GM13976 (cell line): ENCODE measurements around the gene SKIC3.

Experiments used
- DNase-seq: peaks from one replicate; pipeline ENCODE4 v3.0.0; 2012; ENCODE audit warnings: low spot score
- in situ Hi-C: fragments of 300-500 bp; cut with MboI; formaldehyde crosslinking; loops from one replicate; pipeline ENCODE4 v1.12.0; 2022; ENCODE audit warnings: low sequenced_read_pairs, mixed read lengths, inconsistent platforms; ENCODE audit not compliant: unreplicated experiment
- TF ChIP-seq, protein P1 (sequence below): IDR thresholded peaks from 2 replicates; pipeline ENCODE4 v1.5.1; 2012; ENCODE audit warnings: borderline replicate concordance, mild to moderate bottlenecking; ENCODE audit not compliant: insufficient read depth; ENCODE audit errors: extremely low read depth, missing control alignments, control extremely low read depth

Gene SKIC3

DNA sequence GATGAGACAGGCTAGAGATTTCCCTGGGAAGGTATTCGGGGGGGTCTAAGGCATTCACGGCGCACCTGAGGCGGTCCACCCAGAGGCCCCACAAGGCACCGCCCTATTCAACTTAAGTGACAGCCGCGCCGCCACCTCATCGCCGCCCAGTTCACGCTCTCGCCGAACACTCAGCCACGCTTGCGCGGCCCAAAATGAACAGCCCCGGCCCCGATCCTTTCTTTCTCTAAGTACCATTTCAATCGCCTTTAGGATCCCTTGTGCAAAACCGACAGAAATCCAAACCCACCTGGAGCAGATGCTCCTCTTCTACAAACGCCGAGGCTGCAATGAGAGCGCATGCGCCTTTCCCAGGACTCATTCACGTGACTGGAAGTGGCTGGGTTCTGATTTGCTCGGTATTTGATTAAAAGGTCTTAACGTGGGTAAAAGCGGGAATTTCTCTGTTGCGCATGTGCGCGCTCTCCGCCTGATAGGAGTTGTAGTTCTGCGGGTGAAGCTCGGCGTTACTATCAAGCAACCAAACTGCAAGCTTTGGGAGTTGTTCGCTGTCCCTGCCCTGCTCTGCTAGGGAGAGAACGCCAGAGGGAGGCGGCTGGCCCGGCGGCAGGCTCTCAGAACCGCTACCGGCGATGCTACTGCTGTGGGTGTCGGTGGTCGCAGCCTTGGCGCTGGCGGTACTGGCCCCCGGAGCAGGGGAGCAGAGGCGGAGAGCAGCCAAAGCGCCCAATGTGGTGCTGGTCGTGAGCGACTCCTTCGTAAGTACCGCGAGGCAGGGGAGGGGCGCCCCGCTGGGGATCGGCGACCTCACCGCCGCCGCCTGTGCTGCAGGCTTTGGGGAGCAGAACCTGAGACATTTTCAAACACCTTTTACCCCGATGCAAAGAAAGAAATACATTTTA lies at the start of gene SKIC3, which contains the start of gene ARSK:
TSS of gene SKIC3 (minus strand) at position 331 of the 902 bp plus-strand sequence. CDS start 7,827 bp downstream, outside the sequence.
TSS of gene ARSK (plus strand) at position 455 of the 902 bp plus-strand sequence. CDS start at position 633, 178 bp downstream.
- in situ Hi-C loops, result no loop called here
- DNase-seq, result peak; percentile 90
- TF ChIP-seq, protein P1, sequence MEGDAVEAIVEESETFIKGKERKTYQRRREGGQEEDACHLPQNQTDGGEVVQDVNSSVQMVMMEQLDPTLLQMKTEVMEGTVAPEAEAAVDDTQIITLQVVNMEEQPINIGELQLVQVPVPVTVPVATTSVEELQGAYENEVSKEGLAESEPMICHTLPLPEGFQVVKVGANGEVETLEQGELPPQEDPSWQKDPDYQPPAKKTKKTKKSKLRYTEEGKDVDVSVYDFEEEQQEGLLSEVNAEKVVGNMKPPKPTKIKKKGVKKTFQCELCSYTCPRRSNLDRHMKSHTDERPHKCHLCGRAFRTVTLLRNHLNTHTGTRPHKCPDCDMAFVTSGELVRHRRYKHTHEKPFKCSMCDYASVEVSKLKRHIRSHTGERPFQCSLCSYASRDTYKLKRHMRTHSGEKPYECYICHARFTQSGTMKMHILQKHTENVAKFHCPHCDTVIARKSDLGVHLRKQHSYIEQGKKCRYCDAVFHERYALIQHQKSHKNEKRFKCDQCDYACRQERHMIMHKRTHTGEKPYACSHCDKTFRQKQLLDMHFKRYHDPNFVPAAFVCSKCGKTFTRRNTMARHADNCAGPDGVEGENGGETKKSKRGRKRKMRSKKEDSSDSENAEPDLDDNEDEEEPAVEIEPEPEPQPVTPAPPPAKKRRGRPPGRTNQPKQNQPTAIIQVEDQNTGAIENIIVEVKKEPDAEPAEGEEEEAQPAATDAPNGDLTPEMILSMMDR, result peak; percentile 15

GRCh38 chr5:95600557-95600956 lies 45.8 kb upstream of the SKIC3 start:
- in situ Hi-C loops, result no loop called here
- no peak for DNase-seq
- TF ChIP-seq, protein P1, result no peak

- TF ChIP-seq, protein P1, result no peak
- in situ Hi-C loops, result no loop called here
- DNase-seq, result no peak
Measured at GRCh38 chr5:95599252-95599651, 44.5 kb upstream of the SKIC3 start.

DNA sequence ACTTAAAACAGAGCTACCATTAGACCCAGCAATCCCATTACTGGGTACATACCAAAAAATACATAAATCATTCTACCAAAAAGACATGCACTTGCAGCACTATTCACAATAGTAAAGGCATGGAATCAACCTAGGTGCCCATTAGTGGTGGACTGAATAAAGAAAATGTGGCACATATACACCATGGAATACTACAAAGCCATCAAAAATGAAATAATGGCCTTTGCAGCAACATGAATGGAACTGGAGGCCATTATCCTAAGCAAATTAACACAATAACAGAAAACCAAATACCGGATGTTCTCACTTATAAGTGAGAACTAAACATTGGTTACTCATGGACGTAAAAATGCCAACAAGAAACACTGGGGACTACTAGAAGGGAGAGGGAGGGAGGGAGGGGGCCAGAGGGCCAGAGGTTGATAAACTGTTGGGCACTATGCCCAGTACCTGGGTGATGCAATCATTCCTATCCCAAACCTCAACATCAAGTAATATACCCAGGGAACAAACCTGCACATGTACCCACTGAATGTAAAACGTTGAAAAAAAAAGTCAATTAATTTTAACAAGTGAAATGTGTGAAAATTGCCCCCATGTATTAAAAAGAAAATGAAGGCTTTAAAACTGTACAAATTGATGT lies 40.6 kb upstream of the SKIC3 start:
- in situ Hi-C loops, result no loop called here
- TF ChIP-seq, protein P1, result no peak
- DNase-seq, result no peak

DNA sequence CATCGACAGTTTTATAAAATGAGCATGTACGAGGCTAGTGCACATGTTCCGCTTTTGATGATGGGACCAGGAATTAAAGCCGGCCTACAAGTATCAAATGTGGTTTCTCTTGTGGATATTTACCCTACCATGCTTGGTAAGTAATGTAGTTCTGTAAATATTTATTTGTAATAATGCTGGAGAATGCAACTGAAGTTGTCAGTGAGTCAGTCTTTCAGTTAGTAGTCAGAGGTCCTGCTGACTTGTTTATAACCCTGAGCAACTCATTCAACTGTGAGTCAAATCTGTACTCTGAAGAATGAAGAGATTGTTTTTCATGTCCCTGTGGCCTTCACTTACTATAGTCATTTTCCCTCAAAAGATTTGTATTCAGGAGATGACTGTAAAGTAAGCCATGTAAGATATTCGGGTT lies 36.7 kb upstream of the SKIC3 start:
- in situ Hi-C loops, result no loop called here
- peak; percentile 17 for DNase-seq
- TF ChIP-seq, protein P1, result no peak

- in situ Hi-C loops, result no loop called here
- TF ChIP-seq, protein P1, result no peak
- DNase-seq, result no peak
Measured at GRCh38 chr5:95590880-95591279, 36.1 kb upstream of the SKIC3 start.
